HG03066 (cell line): Measurements from ENCODE around the gene WNT2.
A peak's percentile ranks its signal among the peaks of the same experiment; 100 is the strongest.
"Not testable (repeated sequence)": the region's sequence is repeated elsewhere in the genome, so short reads cannot be mapped to it uniquely, and the experiment has no call there.

Experiments used
- ATAC-seq: cut with Tn5 transposase; IDR thresholded peaks from one replicate; pipeline ENCODE4 v1.9.1; 2021; ENCODE audit warnings: low read depth; ENCODE audit not compliant: unreplicated experiment

WNT2 gene

GRCh38 chr7:117270371-117270770 lies 52.5 kb downstream of the WNT2 start:
- no peak for ATAC-seq

DNA sequence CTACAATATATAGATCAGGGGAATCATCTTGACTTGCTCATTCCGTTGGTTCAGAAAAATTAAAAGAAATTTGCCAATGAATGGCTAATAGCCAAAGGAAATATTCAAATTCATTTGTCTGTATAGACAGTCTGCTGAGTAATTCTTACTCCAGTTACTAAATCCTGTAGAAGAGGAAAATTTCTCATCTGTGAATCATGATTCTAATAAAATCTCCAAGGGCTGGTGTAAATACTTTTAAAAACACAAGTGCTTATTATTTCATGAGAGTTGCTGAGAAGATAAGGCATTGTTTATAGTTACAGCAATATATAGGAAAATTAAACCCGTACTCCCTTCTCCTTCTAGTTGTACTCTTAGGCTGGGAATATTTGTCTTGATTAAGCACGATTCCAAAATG lies 53.0 kb downstream of the WNT2 start:
- ATAC-seq, result no peak

- no peak for ATAC-seq
These were observed 53.4 kb downstream of the WNT2 start for GRCh38 chr7:117269417-117269816.

GRCh38 chr7:117264716-117265115 lies 58.1 kb downstream of the WNT2 start:
- no peak for ATAC-seq

DNA sequence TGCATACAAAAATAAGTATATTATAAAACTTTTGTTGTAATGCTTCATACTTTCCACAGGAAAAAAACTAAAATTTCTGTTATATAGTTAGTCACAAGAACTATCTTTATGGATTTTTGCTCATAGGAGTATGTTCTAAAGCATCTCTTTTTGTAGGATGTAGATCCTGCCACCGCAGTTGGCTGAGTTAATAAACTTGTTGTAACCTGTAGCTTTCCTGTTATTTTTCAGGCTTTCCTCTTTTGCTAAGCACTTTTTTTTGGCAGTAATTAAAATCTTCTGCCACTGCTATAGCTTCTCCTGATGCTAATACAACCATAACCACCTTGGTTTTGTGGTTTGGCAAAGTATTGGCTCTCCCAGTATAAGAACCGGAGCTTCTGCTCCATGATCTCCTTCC lies 60.3 kb downstream of the WNT2 start:
- no peak for ATAC-seq

DNA sequence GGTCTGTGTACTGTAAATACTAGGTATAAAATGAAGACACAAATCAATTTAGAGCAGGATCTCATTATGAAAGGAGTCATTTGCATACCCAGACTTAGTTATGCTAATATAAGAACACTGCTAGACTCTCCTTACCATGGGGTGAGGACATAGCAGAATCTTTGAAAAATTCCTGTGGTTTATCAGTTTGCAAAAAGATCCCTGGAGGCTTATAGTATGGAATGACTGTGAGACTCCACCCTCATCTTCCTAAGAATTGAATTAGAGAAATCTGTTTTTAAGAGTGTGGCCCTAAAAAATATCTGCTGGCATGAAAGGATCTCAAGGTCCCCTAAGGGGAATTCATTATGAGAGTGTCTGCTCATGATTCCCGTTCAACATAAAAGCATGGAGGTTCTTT lies 63.2 kb downstream of the WNT2 start:
- no peak for ATAC-seq

GRCh38 chr7:117251687-117252086 lies 71.2 kb downstream of the WNT2 start:
- no peak for ATAC-seq

DNA sequence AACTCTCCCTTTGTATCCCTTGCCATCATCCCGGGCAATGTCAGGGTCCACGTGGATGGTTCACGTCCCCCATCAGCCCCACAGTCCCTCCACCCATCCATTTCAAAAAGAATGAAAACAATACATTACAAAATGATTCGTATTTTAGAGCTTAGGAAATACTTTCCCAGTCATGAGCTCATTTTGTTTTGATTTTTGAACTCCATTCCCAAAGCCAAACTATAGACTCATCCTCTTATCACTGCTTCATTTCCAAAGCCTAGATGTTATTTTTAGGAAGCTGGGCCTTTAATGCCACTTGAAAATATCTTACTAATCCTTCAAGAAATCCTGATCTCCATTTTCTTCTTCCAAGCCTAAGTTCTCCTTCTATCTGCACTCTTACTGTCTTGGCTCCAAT lies 72.1 kb downstream of the WNT2 start:
- ATAC-seq, result no peak

- no peak for ATAC-seq
These were observed 72.6 kb downstream of the WNT2 start for GRCh38 chr7:117250245-117250644.

- no peak for ATAC-seq
These were observed 73.2 kb downstream of the WNT2 start for GRCh38 chr7:117249696-117250095.

DNA sequence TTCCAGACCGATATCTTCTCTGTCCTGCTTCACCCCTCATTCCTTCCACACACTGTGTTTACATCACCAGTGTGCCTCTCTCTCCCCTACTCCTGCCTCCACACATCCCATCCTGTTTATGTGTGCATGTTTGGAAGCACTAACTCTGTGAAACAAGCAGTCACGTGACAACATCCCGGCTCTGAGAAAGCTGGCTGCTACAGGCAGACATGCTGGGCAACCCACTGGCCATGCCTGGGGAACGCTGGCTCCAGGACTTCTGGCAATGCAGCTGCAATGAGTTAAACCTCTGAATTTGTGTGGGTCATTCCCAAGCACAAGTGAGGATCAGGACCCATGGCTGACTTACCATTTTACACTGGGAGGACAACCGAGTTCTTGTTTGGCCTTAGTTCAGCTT lies 74.0 kb downstream of the WNT2 start:
- ATAC-seq, result no peak

- no peak for ATAC-seq
These were observed 75.0 kb downstream of the WNT2 start for GRCh38 chr7:117247809-117248208.

DNA sequence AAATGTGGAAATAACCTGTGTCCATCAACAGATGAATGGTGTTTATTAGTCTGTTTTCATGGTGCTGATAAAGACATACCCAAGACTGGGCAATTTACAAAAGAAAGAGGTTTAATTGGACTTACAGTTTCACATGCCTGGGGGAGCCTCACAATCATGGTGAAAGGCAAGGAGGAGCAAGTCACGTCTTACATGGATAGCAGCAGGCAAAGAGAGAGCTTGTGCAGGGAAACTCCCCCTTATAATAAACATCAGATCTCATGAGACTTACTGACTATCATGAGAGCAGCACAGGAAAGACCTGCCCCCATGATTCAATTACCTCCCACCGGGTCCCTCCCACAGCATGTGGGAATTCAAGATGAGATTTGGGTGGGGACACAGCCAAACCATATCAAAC lies 77.2 kb downstream of the WNT2 start:
- ATAC-seq, result not testable (repeated sequence)

GRCh38 chr7:117243390-117243789 lies 79.5 kb downstream of the WNT2 start:
- no peak for ATAC-seq

DNA sequence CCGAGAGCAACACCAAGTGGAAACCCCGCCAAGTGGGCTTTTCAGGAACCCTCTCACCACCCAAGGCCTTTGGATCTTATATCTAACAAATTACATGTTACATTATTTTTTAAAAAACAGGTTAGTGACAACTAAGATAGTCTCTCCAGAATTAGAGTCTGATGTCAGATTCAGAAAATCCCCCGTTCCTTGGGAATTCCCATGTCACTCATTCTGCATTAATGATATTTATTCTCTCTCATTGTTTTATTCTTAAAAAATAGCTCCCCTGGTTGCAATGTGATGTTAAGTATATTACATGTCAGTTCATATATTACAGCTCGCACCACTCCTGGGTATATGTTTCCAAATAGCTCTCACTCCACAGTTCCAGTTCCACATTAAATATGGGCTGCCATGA lies 81.8 kb downstream of the WNT2 start:
- ATAC-seq, result no peak

DNA sequence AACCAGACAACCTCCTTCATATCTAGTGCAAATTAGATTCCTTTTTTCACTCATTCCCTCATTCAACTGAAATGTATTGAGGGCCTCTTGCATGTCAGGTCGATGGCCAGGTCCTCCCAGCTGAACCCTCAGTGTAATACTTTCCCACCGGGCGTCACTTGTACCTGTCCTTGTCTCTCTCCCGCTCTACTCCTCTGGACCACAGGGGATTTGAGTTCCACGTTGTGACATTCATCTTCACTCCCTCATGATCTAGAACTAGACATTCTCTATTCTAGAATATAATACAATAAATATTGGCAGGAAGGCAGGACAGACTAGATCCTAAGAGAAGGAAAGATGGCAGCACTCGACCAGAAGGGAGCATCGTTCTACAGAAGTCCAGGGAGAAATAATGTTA lies 83.9 kb downstream of the WNT2 start:
- ATAC-seq, result no peak

- ATAC-seq, result no peak
These were observed 84.4 kb downstream of the WNT2 start for GRCh38 chr7:117238472-117238871.

GRCh38 chr7:117237646-117238045 lies 85.2 kb downstream of the WNT2 start:
- no peak for ATAC-seq

GRCh38 chr7:117231047-117231359 lies 91.9 kb downstream of the WNT2 start:
- ATAC-seq, result no peak

- peak; percentile 53 for ATAC-seq
These were observed 92.4 kb downstream of the WNT2 start for GRCh38 chr7:117230276-117231046.

GRCh38 chr7:117229350-117229749 lies 93.5 kb downstream of the WNT2 start:
- ATAC-seq, result no peak

DNA sequence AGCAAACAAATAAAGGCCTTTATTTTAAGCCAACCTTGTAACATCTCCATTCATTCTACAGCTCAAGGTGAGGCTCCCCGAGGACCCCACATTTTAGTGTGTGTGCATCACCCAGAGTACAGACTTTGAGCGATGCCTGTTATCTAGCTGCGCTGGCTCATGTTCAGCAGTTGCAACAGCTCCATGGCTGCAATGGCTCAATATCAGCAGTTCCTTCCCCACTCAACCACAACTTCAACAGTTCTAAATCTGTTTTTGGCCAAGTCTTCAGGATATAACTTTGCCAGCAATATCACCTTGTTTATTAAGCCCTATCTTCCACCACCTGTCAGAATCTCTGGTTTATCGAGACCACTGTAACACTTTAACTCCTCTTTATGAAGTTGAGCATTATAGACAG lies 95.8 kb downstream of the WNT2 start:
- no peak for ATAC-seq

GRCh38 chr7:117225536-117225935 lies 97.3 kb downstream of the WNT2 start:
- no peak for ATAC-seq
